H54 (cell line): ENCODE data around the gene MAGEB3.
"Not testable (repeated sequence)": the region's sequence is repeated elsewhere in the genome, so short reads cannot be mapped to it uniquely, and the experiment has no call there.

Source experiments
- DNase-seq: peaks from one replicate; pipeline ENCODE4 v3.0.0; 2011; ENCODE audit warnings: low spot score, mixed read lengths; ENCODE audit not compliant: insufficient read length
- FAIRE-seq: peaks from 3 replicates; lab custom pipeline; 2011; peaks lifted over from hg19 to GRCh38; lab: Jason Lieb, UNC
- POLR2A ChIP-seq: IDR thresholded peaks from 2 replicates; pipeline ENCODE4 v1.6.1; 2011; ENCODE audit warnings: low read depth, mild to moderate bottlenecking, low read length

MAGEB3 gene, protein sequence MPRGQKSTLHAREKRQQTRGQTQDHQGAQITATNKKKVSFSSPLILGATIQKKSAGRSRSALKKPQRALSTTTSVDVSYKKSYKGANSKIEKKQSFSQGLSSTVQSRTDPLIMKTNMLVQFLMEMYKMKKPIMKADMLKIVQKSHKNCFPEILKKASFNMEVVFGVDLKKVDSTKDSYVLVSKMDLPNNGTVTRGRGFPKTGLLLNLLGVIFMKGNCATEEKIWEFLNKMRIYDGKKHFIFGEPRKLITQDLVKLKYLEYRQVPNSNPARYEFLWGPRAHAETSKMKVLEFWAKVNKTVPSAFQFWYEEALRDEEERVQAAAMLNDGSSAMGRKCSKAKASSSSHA

DNA sequence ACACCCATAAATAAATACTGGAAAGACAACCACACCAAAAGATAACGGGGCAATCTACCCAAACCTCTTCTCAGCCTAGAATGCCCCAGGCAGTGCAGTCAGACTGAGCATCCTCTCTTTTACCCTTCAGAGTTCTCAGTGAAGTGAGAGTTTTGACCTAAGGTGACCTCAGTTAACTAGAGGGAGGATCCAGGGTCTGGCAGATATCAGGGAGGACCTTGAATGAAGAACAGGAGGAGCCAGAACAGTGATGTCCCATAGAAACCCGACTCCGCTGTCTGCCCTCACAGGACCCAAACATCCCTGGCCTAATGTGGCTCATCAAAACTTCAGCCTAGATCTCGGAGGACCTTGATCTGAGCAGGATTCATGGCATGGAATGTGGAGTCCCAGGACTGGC lies at the start of gene MAGEB3:
TSS of gene MAGEB3 (plus strand) at position 263 of the 400 bp plus-strand sequence. CDS start 5,268 bp downstream, outside the sequence.
- DNase-seq (no peak), FAIRE-seq (no peak)
- no peak for TF ChIP-seq POLR2A

- no peak for DNase-seq
- FAIRE-seq, result no peak
- no peak for TF ChIP-seq POLR2A
These were observed 49.1 kb upstream of the MAGEB3 start for GRCh38 chrX:30181353-30181752.

- TF ChIP-seq POLR2A, result no peak
- FAIRE-seq, result no peak
- DNase-seq, result no peak
These were observed 46.9 kb upstream of the MAGEB3 start for GRCh38 chrX:30183554-30183953.

DNA sequence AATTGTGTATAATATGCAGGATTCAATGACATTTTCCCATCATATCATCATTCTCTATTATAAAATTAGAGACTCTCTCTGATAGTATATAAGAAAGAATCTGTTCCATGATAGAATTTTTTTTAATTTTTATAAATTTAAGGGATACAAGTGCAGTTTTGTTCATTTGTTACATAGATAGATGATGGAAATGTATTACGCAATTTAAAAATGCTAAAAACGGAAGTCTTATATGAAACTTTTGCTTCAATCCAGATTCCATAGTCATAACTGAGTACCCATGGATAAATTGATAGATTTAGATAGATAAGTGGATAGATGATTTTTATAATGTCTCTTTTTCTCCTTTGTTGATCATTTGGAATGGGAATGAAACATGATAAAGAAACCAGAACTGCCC lies 40.0 kb upstream of the MAGEB3 start:
- no peak for TF ChIP-seq POLR2A
- DNase-seq, result no peak

GRCh38 chrX:30193910-30194309 lies 36.5 kb upstream of the MAGEB3 start:
- FAIRE-seq, result not testable (repeated sequence)

More for the DNA sequence above, 40.0 kb upstream of the MAGEB3 start:
- no peak for FAIRE-seq

DNA sequence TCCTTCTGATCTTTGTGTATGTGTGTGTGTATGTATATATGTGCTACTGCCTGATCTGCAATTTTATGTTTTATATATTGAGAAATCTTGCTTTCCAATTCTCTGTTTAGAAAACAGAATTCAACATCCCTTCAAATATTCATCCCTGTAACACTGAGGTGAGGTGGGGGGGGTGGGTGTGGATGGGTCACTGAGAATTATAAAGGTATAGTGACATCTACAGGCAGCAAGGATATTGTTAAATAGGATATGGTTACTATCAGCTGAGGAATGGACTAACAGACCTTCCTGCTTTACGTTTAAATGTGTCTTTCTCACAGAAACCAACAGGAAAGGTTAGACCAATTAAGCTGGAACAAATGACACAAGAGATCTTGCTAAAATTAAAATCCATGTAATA lies 34.1 kb upstream of the MAGEB3 start:
- FAIRE-seq (no peak), DNase-seq (no peak)
- no peak for TF ChIP-seq POLR2A

More at GRCh38 chrX:30193910-30194309, 36.5 kb upstream of the MAGEB3 start:
- not testable (repeated sequence) for DNase-seq

GRCh38 chrX:30212172-30212571 lies 18.3 kb upstream of the MAGEB3 start:
- no peak for FAIRE-seq

GRCh38 chrX:30215357-30215843 lies 15.1 kb upstream of the MAGEB3 start, which contains the start of gene MAGEB2:
TSS of gene MAGEB2 (plus strand) at chrX:30215563. CDS start at chrX:30218581, 3,018 bp downstream.
- TF ChIP-seq POLR2A, result no peak
- DNase-seq (no peak), FAIRE-seq (no peak)

More at GRCh38 chrX:30212172-30212571, 18.3 kb upstream of the MAGEB3 start:
- DNase-seq, result no peak
- no peak for TF ChIP-seq POLR2A

- FAIRE-seq, result no peak
- DNase-seq, result no peak
- TF ChIP-seq POLR2A, result no peak
These were observed 13.0 kb upstream of the MAGEB3 start for GRCh38 chrX:30217465-30217864.

GRCh38 chrX:30219372-30219771 lies 11.1 kb upstream of the MAGEB3 start:
- TF ChIP-seq POLR2A, result no peak
- no peak for FAIRE-seq
- DNase-seq, result no peak

DNA sequence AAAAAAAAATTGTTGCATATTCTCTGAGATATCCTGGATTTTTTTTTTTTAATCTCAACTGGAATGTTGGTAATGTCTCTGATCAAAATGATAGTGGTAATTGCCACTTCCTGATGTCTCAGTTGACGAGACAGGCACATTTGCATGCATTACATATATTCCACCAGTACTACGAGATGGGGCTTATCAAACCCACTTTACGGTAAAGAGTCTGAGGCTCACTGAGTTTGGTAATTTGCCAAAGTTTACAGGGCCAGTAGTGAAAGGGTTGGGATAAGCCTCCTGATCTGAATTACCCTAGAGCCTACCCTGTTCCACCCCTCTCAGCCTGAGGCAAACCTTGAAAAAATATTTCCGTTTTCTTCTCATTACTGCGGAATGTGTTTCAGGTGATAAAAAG lies 9.8 kb upstream of the MAGEB3 start:
- DNase-seq (no peak), FAIRE-seq (no peak)
- TF ChIP-seq POLR2A, result no peak

GRCh38 chrX:30224536-30224935 lies 5.9 kb upstream of the MAGEB3 start:
- FAIRE-seq (no peak), DNase-seq (no peak)
- no peak for TF ChIP-seq POLR2A

- no peak for FAIRE-seq
- TF ChIP-seq POLR2A, result no peak
- no peak for DNase-seq
These were observed 1.9 kb upstream of the MAGEB3 start for GRCh38 chrX:30228526-30228925.

GRCh38 chrX:30241724-30242415 lies 11.4 kb downstream of the MAGEB3 start, which contains the start of gene MAGEB4:
TSS of gene MAGEB4 (plus strand) at chrX:30242000. CDS start at chrX:30242136, 136 bp downstream.
- TF ChIP-seq POLR2A, result no peak
- FAIRE-seq, result no peak
- DNase-seq, result no peak
